GM19467 (cell line): ENCODE data around the gene QRICH2.
"Not testable (repeated sequence)": the region's sequence is repeated elsewhere in the genome, so short reads cannot be mapped to it uniquely, and the experiment has no call there.

ENCODE experiments used
- ATAC-seq: cut with Tn5 transposase; IDR thresholded peaks from one replicate; pipeline ENCODE4 v1.9.1; 2021; ENCODE audit warnings: mild to moderate bottlenecking, moderate library complexity; ENCODE audit not compliant: unreplicated experiment

Gene QRICH2

DNA sequence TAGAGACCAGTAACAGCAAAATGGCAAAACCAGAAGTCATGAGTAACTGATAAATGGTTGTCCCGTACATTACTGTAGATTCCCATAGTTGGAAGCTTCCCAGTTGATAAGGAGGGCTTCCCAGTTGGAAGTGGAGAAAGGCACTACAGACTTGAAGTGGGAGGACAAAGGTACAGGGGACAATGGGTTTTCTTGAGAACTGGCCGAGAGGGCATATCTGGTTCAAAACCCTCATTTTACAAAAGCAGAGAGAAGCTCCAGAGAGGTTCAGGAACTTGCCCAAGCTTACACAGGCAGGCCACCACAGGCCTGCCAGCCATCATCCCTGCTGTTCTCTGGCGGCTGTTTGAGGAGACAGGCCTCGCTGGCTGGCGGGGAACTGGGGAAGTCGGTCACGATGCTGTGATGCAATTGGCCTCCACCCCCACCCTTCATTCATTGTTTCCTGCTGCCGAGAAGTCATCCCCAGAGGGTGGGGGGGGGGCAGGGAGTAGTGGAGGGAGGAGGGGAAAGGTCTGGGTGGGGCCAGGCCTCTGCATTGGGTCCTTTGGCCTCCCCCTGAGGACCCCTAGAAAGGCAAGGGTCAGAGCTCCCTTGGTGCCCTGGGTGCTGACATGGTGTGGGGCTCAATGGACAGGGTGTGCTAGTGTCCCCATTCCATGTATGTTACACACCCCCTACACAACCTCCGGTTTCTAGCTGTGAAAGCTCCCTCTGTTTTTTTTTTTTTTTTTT lies 39.9 kb downstream of the QRICH2 start:
- no peak for ATAC-seq

- not testable (repeated sequence) for ATAC-seq
Observed at GRCh38 chr17:76267581-76268001, 40.5 kb downstream of the QRICH2 start.

- ATAC-seq = no peak
Observed at GRCh38 chr17:76267051-76267576, 41.0 kb downstream of the QRICH2 start.

- no peak for ATAC-seq
Observed at GRCh38 chr17:76266244-76266938, 41.7 kb downstream of the QRICH2 start.

DNA sequence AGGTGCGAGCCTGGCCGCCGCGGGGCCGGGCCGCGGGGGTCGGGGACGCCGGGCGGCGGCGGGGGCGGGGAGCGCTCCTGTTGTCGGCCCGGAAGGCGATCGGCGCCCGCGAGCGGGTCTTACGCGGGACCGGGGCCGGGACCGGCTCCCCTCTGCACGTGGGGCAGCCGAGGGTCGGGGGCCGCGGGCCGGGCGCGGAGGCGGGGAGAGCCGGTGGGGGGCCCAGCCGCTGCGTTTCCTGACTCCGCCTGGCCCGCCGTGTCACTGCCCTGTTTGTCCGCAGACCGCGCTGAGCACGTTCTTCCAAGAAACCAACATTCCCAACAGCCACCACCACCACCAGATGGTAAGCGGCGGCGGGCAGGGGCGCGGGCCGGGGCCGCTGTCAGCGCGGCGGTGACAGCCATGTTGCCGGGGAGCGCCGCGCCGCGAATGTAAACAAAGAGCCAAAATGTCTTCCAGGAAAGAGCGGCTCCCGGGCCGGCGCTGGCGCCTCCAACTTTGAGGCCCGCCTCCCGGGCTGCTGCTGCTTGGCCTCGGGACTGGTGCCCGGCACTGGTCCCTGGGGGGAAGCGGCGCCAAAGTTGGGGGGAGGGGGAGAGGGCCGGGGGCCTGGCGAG lies 42.3 kb downstream of the QRICH2 start:
- ATAC-seq = no peak

DNA sequence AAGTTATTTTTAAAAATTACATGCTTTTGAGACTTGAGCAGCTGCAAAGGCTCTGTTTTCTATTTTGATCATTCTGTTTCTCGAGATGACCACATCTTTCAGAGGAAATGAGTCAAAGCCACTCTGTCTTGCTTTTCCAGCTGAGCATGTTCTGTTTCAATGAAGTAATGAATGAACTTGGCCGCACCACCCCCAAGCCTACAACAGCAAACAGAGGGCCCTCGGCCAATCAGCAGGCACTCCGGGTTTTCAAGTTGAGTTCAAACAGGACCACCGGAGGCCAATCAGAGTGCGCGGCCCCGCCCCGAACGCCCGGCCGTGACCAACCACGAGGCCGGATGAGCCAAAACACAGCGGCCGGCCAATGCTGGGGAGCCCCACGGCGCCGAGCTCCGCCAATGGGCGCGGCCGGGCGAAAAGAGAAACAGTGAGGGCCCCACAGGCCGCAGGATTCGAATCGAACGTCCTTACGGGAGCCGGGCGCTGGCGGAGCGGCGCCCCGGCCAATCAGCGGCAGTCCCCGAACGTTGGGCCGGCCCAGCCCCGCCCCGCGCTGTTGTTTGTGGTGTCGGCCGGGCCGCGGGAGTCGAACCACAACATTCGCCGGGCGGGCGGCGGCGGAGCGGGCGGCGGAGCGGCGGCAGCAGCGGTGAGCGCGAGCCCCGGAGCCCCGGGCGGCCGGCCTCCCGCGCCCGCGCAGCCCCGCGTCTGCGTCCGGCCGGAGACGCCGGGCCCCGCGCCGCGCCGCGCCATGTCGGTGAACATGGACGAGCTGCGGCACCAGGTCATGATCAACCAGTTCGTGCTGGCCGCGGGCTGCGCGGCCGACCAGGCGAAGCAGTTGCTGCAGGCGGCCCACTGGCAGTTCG lies 43.1 kb downstream of the QRICH2 start, which contains the start of gene UBALD2:
UBALD2 (plus strand) TSS at position 594 of the 869 bp plus-strand sequence; CDS start at position 752, 158 bp downstream.
- peak; percentile 65 for ATAC-seq

GRCh38 chr17:76264425-76264754 lies 43.7 kb downstream of the QRICH2 start:
- no peak for ATAC-seq

GRCh38 chr17:76263896-76264295 lies 44.2 kb downstream of the QRICH2 start:
- ATAC-seq = no peak

DNA sequence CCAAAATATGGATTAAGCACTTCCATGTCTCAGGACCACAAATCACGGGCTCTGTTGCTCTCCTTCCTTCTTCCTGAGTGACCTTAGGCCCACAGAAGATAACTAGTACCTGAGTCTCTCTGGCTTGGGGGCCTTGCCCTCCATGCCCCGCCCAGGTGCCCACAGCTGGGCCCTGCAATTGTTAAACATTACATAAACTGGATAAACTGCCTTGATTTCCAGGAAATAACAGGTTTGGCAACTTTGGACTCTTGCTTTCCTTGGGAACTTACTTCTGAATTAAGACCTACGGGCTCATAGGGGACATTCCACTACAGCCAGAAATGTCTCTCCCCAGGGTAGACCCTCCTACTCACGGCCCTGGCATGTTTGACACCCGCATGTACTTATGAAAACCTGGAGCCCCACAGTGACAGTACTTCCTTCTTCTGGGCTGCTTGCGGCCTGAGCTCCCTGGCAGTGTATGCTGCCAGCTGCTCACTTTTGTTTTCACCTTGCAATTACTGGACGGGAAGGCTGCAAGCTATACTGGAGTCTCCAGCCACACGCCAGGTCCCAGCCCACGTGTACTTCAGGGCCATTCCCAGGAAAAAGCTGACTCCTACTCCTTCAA lies 45.2 kb downstream of the QRICH2 start:
- no peak for ATAC-seq

DNA sequence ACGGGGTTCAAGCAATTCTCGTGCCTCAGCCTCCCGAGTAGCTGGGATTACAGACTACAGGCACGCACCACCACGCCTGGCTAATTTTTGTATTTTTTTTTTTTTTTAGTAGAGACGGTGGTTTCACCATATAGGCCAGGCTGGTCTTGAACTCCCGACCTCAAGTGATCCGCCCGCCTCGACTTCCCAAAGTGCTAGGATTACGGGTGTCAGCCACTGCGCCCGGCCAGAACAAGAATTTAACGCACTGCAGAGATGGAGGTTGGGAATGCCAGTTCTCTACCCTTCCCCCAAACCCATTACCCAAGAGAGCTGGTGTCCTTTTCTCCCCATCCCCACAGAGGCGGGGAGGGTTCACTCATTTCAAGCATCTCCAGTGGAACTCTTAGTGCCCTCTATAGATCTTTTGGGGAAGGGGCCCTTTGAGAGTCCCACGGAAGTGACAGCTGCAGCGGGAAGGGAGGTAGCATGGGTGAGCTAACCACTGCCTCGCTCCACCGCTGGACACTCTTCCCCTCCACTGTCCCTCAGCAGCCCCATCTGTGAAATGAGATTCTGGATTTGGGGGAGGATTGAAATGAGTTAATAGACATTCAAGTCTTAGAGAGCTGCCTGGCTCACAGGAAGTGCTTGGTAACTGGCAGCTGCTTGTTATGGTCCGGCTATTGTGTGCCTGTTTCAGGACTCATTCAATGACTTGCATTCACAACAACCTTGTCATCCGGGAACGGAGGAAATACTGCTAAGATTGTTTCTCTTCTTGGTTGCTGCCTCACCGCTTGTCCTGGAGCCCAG lies 46.5 kb downstream of the QRICH2 start:
- no peak for ATAC-seq

DNA sequence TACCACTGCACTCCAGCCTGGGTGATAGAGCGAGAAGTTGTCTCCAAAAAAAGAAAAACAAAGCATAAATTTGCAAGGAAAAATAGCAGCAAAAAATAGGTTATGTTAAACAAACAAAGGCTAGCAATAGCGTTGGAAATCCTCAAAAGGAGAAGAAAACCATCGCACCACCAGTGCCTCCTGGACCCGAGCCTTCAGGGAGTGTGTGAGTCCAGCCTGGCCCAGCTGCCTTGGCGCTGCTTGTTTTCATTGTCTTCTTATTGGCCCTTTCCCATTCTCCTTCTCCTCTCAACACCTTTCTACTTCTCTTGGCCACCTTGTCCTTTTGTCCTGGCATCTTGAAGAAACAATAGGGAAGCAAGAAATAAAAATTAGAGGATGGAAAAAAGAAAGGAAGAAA lies 47.4 kb downstream of the QRICH2 start:
- no peak for ATAC-seq

- no peak for ATAC-seq
Observed at GRCh38 chr17:76260220-76260619, 47.9 kb downstream of the QRICH2 start.

DNA sequence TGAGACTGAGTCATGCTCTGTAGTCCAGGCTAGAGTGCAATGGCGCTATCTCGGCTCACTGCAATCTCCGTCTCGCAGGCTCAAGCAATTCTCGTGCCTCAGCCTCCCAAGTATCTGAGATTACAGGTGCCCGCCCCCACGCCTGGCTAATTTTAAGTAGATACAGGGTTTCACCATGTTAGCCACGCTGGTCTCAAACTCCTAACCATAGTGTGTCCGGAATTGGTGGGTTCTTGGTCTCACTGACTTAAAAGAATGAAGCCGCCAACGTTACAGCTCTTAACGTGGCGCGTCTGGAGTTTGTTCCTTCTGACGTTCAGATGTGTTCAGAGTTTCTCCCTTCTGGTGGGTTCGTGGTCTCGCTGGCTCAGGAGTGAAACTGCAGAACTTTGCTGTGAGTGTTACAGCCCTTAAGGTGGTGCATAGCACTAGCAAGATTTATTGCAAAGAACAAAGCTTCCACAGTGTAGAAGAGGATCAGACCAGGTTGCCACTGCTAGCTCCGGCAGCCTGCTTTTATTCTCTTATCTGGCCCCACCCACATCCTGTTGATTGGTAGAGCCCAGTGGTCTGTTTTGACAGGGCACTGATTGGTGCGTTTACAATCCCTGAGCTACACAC lies 51.5 kb downstream of the QRICH2 start:
- not testable (repeated sequence) for ATAC-seq

DNA sequence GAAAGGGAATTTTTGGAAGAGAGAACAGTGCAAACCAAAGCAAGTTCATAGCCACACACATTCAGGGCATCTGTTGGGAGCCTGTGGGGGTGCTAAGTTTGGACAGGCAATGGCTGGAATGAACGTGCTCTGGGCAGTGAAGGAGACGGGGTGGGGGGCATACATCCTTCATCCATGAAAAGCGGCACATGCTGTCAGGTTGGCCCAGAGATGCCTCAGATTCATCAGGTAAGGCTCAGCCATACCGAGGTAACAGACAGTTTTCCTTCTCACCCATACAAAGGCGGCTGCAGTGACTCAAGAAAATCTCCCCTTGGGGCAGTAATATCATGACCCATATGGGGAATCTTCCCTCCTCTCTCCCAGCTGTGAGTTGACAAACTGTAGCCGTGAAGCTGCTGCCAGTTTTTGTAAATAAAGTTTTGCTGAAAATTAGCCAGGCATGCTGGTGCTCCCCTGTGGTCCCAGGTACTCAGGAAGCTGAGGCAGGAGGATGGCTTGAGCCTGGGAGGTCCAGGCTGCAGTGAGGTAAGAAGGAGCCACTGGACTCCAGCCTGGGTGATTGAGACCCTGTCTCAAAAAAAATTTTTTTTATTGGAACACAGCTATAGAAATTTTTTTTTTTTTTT lies 52.2 kb downstream of the QRICH2 start:
- no peak for ATAC-seq

GRCh38 chr17:76254275-76254674 lies 53.8 kb downstream of the QRICH2 start:
- ATAC-seq = no peak

DNA sequence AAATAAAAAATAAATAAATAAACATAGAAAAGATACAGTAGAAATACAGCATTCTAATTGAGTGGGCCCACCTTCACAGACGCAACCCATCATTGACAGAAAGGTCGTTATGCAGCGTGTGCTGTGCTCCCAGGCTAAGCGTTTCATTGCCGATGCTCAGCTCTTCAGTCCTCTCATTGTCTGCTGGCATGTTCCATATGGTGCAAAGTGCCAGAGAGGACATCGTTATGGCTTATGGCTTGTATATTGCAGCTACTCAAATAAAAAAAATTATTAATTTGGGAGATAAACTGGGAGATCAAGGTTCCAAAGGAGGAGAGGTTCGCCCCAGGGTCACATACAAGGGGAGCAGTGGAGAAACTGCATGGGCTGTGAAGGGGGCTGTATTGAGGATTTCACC lies 54.2 kb downstream of the QRICH2 start:
- no peak for ATAC-seq

DNA sequence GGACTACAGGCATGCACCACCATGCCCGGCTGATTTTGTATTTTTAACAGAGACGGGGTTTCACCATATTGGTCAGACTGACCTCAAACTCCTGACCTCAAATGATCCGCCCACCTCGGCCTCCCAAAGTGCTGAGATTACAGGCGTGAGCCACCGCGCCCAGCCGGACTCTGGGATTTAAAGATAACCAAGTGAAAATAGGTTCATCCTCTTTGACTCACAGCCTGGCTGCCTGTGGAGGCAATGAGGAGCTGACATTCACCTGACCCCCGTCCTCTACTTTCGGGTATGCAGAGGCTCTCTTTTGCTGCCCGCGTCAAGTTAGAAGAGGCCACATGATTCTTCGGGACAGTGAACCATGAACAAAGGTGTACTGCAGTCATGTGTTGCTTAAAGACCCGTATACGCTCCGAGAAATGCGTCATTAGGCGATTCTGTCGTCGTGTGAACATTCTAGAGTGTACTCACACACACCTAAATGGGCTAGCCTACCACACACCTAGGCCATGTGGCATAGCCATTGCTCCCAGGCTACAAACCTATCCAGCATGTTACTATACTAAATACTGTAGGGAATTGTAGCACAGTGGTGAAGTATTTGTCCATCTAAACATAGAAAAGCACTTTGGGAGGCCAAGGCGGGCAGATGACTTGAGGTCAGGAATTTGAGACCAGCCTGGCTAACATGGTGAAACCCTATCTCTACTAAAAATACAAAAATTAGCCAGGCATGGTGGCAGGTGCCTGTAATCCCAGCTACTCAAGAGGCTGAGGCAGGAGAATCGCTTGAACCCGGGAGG lies 54.9 kb downstream of the QRICH2 start:
- not testable (repeated sequence) for ATAC-seq
